ENCODE measurements around the gene STRA6.

DNA sequence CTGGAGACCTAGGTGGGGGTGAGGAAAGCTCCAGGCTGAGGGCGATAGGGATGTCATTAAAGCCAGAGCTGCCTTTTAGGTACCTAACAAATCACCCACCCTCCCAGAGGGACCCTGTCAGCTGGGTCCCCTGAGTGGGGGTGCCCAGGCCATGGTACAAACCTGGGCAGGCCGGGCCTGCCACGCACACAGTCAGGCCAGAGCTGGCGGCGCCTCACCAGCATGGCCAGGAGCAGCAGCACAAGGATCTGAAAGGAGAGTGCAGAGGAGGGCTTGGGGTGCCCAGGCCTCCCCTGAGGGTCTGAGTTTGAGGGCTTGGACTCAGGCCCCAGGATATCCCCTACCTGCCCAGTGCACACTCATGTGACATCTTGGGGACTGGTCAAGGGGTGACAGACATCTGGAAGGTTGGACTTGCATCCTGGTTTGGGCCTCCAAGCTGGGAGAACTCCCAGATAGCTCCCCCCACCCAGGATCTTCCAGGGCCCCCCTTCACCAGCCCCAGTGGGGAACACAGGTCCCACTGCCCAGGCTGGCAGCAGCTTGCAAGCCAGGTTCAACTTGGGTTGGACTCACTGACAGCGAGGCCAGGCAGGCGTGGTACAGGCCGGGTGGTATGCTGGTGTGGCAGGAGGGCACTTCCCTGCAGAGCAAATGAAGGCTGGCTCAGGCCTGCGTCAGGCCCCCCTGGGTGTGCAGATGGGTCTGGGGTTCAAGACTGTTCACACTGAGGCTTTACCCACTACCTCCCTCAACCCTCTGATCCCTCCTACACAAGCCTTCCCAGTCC, 5.2 kb downstream of the STRA6 start:
- no peak for TF ChIP-seq FOXP2 (optimal IDR thresholded peaks at IDR 0.05; ENCODE audit: control extremely low read depth, extremely low read length, insufficient read depth)
- TF ChIP-seq EZH2 (IDR thresholded peaks at IDR 0.05) = no peak
